Type B pancreatic cell (in vitro differentiated cells): ENCODE data around the gene EMP2. TPM values are rescaled to one million over a fixed set of nuclear protein-coding genes. Genes with fewer than 3 reads are reported as not detected.
A peak's percentile ranks its signal among the peaks of the same experiment; 100 is the strongest.

Source experiments
- DNase-seq: peaks from one replicate; pipeline ENCODE4 v3.0.0; 2021; ENCODE audit warnings: mixed read lengths; ENCODE audit not compliant: unreplicated experiment; ENCODE audit errors: extremely low spot score
- H3K27ac Mint-ChIP-seq: 2 replicates; pipeline ENCODE4 v1.8.0; 2021; ENCODE audit warnings: mild to moderate bottlenecking, mixed read lengths
- H3K27me3 Mint-ChIP-seq: 2 replicates; pipeline ENCODE4 v1.8.0; 2021; ENCODE audit warnings: mixed read lengths
- H3K36me3 Mint-ChIP-seq: 2 replicates; pipeline ENCODE4 v1.8.0; 2021; ENCODE audit warnings: mixed read lengths
- H3K4me1 Mint-ChIP-seq: one replicate; pipeline ENCODE4 v1.8.0; 2021; ENCODE audit warnings: mixed read lengths; ENCODE audit not compliant: unreplicated experiment
- H3K4me3 Mint-ChIP-seq: 2 replicates; pipeline ENCODE4 v1.8.0; 2021; ENCODE audit warnings: mild to moderate bottlenecking, mixed read lengths
- H3K9me3 Mint-ChIP-seq: 2 replicates; pipeline ENCODE4 v1.8.0; 2021; ENCODE audit warnings: mixed read lengths
- total RNA-seq: library from RNA; stranded (reverse); gene quantifications from 2 replicates; pipeline ENCODE4 v1.2.1, GENCODE V29; 2021; ENCODE audit warnings: low replicate concordance
- TF ChIP-seq, protein P1 (sequence below): fragments of 200-600 bp; sonication (generic); conservative IDR thresholded peaks from 2 replicates; pipeline ENCODE4 v1.5.0; 2021; ENCODE audit warnings: antibody characterized with exemption, mild to moderate bottlenecking

The EMP2 gene
- total RNA-seq, 1 donor from 2014 or later = 36.3 TPM

DNA sequence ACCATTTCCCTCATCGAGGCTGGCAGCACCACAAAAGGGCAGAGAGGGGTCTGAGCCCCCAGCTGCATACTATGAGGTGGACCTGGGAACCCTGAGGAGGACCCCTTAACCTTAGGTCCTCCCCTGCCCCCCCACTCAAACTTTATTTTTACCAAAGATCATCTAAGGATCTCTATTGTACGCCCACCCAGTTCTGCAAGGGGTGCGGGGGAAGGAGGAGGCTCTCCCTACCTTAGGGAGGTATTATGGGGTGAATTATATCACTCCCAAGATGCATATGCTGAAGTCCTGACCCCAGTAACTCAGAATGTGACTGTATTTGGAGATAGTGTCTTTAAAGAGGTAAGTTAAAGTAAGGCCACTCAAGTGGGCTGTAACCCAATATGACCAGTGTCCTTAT, 26.8 kb upstream of the EMP2 start:
- TF ChIP-seq, protein P1, sequence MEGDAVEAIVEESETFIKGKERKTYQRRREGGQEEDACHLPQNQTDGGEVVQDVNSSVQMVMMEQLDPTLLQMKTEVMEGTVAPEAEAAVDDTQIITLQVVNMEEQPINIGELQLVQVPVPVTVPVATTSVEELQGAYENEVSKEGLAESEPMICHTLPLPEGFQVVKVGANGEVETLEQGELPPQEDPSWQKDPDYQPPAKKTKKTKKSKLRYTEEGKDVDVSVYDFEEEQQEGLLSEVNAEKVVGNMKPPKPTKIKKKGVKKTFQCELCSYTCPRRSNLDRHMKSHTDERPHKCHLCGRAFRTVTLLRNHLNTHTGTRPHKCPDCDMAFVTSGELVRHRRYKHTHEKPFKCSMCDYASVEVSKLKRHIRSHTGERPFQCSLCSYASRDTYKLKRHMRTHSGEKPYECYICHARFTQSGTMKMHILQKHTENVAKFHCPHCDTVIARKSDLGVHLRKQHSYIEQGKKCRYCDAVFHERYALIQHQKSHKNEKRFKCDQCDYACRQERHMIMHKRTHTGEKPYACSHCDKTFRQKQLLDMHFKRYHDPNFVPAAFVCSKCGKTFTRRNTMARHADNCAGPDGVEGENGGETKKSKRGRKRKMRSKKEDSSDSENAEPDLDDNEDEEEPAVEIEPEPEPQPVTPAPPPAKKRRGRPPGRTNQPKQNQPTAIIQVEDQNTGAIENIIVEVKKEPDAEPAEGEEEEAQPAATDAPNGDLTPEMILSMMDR = no peak
- Mint-ChIP-seq H3K4me3 (no peak overlapping the region), H3K9me3 (no peaks in the 10 kb centered on the region), H3K4me1 (peaks cover 4% of the 10 kb centered on the region), H3K27me3 (peaks cover 3% of the 10 kb centered on the region), H3K27ac (no peak overlapping the region), H3K36me3 (no peaks in the 10 kb centered on the region)
- no peak for DNase-seq

DNA sequence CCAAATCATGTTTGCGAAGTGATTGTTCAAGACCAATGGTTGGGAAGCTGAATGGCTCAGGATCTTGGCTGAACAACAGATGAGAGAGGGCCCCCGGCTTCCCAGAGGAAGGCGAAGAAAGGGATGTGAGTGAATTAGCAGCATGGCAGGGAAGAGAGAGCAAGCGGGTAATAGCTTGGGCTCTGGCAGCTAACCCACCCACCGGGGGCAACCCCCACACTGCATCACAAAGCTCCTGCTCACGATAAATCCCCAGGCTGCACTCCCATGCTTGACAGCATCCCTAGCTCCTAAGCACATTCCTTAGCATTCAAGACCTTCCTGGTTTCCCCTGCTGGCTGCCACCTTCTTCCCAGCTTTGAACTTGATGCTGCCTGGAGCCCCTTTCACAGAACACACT, 26.2 kb upstream of the EMP2 start:
- no peak overlapping the region for H3K27ac Mint-ChIP-seq
- H3K36me3 Mint-ChIP-seq = no peaks in the 10 kb centered on the region
- H3K4me1 Mint-ChIP-seq = peaks cover 4% of the 10 kb centered on the region
- DNase-seq = no peak
- H3K9me3 Mint-ChIP-seq = no peaks in the 10 kb centered on the region
- no peak overlapping the region for H3K4me3 Mint-ChIP-seq
- H3K27me3 Mint-ChIP-seq = peaks cover 3% of the 10 kb centered on the region
- TF ChIP-seq, protein P1 = no peak

DNA sequence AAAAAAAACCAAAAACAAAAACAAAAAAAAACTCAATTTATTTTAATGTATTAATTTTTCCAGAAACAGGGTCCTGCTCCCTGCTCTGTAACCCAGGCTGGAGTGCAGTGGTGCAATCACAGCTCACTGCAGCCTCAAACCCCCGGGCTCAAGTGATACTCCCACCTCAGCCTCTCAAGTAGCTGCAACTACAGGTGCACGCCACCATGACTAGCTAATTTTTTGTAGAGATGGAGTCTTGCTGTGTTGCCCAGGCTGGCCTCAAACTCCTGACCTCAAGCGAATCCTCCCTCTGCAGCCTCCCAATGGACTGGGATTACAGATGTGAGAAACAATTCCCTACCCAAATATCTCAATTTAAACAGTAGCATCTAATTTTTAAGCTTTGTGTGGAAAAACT, 25.2 kb upstream of the EMP2 start:
- TF ChIP-seq, protein P1 = no peak
- no peak for DNase-seq
- no peak overlapping the region for H3K4me3 Mint-ChIP-seq
- H3K27ac Mint-ChIP-seq = no peak overlapping the region
- no peaks in the 10 kb centered on the region for H3K9me3 Mint-ChIP-seq
- H3K4me1 Mint-ChIP-seq = peaks cover under 1% of the 10 kb centered on the region
- no peaks in the 10 kb centered on the region for H3K36me3 Mint-ChIP-seq
- peaks cover 3% of the 10 kb centered on the region for H3K27me3 Mint-ChIP-seq

DNA sequence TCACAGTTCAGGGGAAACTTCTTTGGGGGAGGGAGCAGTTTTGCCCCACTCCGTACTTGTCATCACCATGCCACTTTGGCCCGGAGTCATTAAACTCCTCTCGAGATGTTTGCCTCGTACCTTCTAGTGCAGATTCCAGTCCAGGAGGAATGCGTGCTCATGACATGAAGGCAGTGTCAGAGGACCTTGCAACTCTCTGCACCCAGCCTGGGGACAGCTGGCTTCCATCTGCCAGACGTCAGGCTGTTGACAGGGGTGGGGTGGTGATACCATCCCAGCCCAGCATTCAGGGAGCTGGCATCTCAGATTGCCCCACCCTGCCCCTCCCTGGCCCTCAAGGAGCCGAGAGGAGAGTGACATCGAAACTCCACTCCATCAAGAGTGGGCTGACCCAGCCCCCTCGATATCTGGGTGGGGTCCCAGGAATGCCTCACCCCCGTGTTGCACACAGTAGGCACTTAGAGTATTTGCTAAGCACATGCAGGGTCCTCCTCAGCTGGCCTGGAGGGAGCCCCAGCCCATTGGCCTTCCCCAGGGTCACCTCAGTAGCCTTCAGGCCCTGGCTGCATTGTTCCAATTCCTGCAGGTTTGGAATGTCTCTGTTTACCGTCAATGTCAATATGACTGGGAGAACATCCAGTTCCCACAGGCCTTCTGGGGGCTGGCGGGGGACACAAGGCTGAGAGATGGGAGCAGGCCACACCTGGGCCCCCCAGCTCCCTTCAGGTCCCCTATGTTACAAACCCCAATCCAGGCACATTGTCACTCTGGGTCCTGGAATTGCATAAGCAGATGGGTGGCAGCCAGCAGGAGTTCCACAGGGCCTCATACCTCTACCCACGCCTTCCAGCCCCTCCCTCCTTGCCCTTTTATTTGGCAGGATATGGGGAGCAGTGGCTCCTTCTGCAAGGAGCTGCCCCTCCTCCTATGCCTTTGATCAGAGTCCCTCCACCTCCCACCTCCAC, 21.3 kb upstream of the EMP2 start:
- H3K27me3 Mint-ChIP-seq = peaks cover 3% of the 10 kb centered on the region
- H3K4me1 Mint-ChIP-seq = no peaks in the 10 kb centered on the region
- no peaks in the 10 kb centered on the region for H3K9me3 Mint-ChIP-seq
- H3K36me3 Mint-ChIP-seq = no peaks in the 10 kb centered on the region
- H3K4me3 Mint-ChIP-seq = no peak overlapping the region
- DNase-seq = no peak
- peak overlapping the region; percentile 76 for H3K27ac Mint-ChIP-seq
- TF ChIP-seq, protein P1 = no peak

DNA sequence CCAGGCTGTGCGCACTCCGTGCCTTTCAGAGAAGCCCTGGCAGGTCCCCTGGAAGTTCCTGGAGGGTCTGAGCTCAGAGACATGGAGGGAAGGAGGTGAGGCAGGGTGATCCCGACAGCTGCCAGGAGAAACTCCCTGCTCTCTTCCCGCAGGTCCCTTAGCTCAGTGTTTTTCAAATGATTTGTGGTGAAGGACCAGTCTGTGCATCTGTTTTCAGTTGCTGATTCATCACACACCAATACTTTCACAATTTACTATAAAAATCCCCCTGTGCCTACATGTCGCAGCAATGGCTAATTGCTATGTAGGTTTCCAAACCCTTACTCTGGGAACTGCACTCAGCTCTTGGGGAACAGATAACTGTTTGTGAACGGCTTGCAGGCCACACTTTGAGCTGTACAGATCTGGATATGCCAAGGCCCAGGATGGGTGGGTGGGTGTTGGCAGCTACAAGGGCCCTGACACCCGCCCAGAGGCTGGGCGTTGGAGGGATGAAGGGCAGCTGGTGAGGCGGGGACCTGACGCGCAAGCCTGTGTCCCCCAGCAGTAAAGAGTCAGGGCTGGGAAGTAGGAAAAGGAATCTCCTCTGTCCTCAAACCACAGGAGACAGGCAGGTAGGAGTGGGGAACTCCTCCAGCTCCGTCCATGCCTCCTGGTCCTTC, 20.5 kb upstream of the EMP2 start:
- Mint-ChIP-seq H3K36me3 (no peaks in the 10 kb centered on the region), H3K27me3 (peaks cover 3% of the 10 kb centered on the region), H3K4me1 (no peaks in the 10 kb centered on the region), H3K27ac (peak overlapping the region; percentile 76), H3K9me3 (no peaks in the 10 kb centered on the region), H3K4me3 (no peak overlapping the region)
- no peak for DNase-seq
- TF ChIP-seq, protein P1 = no peak
